Stimulated activated naive CD8-positive, alpha-beta T cell treated with anti-CD3 and anti-CD28 coated beads, Interleukin-15, amount 100 ng/mL, for 72 hours (primary cell): Measurements from ENCODE around the gene RBM43.
A peak's percentile ranks its signal among the peaks of the same experiment; 100 is the strongest.
"Not testable (repeated sequence)": the region's sequence is repeated elsewhere in the genome, so short reads cannot be mapped to it uniquely, and the experiment has no call there.

Experiments used
- ATAC-seq: fragments of 150-1000 bp; cut with Tn5 transposase; 2 replicates; pipeline ENCODE4 v1.10.0; 2021; ENCODE audit warnings: mild to moderate bottlenecking, moderate library complexity
- DNase-seq, 2 donors: peaks; one replicate each; pipeline ENCODE4 v3.0.0; 2021 to 2022
- H3K27ac Mint-ChIP-seq, 2 donors: one replicate each; pipeline ENCODE4 v1.8.0; 2022; ENCODE audit warnings: mild to moderate bottlenecking in 2 of 2, mixed read lengths in 2 of 2, moderate library complexity in 2 of 2
- H3K27me3 Mint-ChIP-seq: one replicate; pipeline ENCODE4 v1.8.0; 2022; ENCODE audit warnings: mixed read lengths
- H3K4me1 Mint-ChIP-seq: one replicate; pipeline ENCODE4 v1.8.0; 2022; ENCODE audit warnings: mild to moderate bottlenecking, mixed read lengths
- H3K4me3 Mint-ChIP-seq, 2 donors: one replicate each; pipeline ENCODE4 v1.8.0; 2022; ENCODE audit warnings: mild to moderate bottlenecking in 2 of 2, mixed read lengths in 2 of 2, moderate library complexity in 1 of 2
- H3K9me3 Mint-ChIP-seq, 2 donors: one replicate each; pipeline ENCODE4 v1.8.0; 2022; ENCODE audit warnings: mixed read lengths in 2 of 2

RBM43 gene

GRCh38 chr2:151247432-151247831, 14.2 kb downstream of the RBM43 start:
- no peaks in the 10 kb centered on the region for H3K27me3 Mint-ChIP-seq
- ATAC-seq (no peak), DNase-seq (no peak)
- no peaks in the 10 kb centered on the region for H3K4me1 Mint-ChIP-seq
- H3K4me3 Mint-ChIP-seq: no peak overlapping the region
- H3K27ac Mint-ChIP-seq: no peak overlapping the region
- peaks cover 21 to 27% of the 10 kb centered on the region in 2 donors for H3K9me3 Mint-ChIP-seq

GRCh38 chr2:151246152-151246551, 15.5 kb downstream of the RBM43 start:
- H3K4me3 Mint-ChIP-seq: no peak overlapping the region
- H3K27ac Mint-ChIP-seq: no peak overlapping the region
- DNase-seq (no peak), ATAC-seq (no peak)
- no peaks in the 10 kb centered on the region for H3K4me1 Mint-ChIP-seq
- H3K27me3 Mint-ChIP-seq: no peaks in the 10 kb centered on the region
- H3K9me3 Mint-ChIP-seq: peaks cover 21 to 27% of the 10 kb centered on the region in 2 donors

GRCh38 chr2:151243468-151243867, 18.2 kb downstream of the RBM43 start:
- H3K9me3 Mint-ChIP-seq: peaks cover 20 to 21% of the 10 kb centered on the region in 2 donors
- DNase-seq: no peak
- H3K27me3 Mint-ChIP-seq: no peaks in the 10 kb centered on the region
- no peak for ATAC-seq
- H3K4me1 Mint-ChIP-seq: no peaks in the 10 kb centered on the region
- H3K27ac Mint-ChIP-seq: no peak overlapping the region
- H3K4me3 Mint-ChIP-seq: no peak overlapping the region

GRCh38 chr2:151241224-151241623, 20.4 kb downstream of the RBM43 start:
- Mint-ChIP-seq H3K4me3 (no peak overlapping the region), H3K9me3 (peaks cover 14% of the 10 kb centered on the region in 2 donors)

GRCh38 chr2:151240433-151240832, 21.2 kb downstream of the RBM43 start:
- ATAC-seq (no peak), DNase-seq (no peak)
- Mint-ChIP-seq H3K27me3 (no peaks in the 10 kb centered on the region), H3K9me3 (peaks cover 8 to 9% of the 10 kb centered on the region in 2 donors), H3K4me1 (no peaks in the 10 kb centered on the region), H3K27ac (no peak overlapping the region), H3K4me3 (no peak overlapping the region)

More at GRCh38 chr2:151241224-151241623, 20.4 kb downstream of the RBM43 start:
- no peaks in the 10 kb centered on the region for H3K4me1 Mint-ChIP-seq
- no peak for DNase-seq
- no peaks in the 10 kb centered on the region for H3K27me3 Mint-ChIP-seq
- no peak for ATAC-seq
- no peak overlapping the region for H3K27ac Mint-ChIP-seq

- Mint-ChIP-seq H3K9me3 (peaks cover 0 to 4% of the 10 kb centered on the region in 2 donors), H3K4me1 (no peaks in the 10 kb centered on the region), H3K27me3 (no peaks in the 10 kb centered on the region), H3K27ac (no peak overlapping the region), H3K4me3 (no peak overlapping the region)
- ATAC-seq (no peak), DNase-seq (no peak)
These were observed 22.0 kb downstream of the RBM43 start for GRCh38 chr2:151239624-151240023.

- Mint-ChIP-seq H3K27me3 (no peaks in the 10 kb centered on the region), H3K4me3 (no peak overlapping the region), H3K9me3 (no peaks in the 10 kb centered on the region), H3K4me1 (no peaks in the 10 kb centered on the region), H3K27ac (no peak overlapping the region)
- DNase-seq (peak; percentile 30 to 34), ATAC-seq (peak; percentile 78)
These were observed 22.9 kb downstream of the RBM43 start for GRCh38 chr2:151238527-151239487.

- H3K9me3 Mint-ChIP-seq: no peaks in the 10 kb centered on the region
- H3K4me1 Mint-ChIP-seq: no peaks in the 10 kb centered on the region
- H3K4me3 Mint-ChIP-seq: no peak overlapping the region
- peak in 1 of 2 donors; percentile 22 for DNase-seq
- no peak overlapping the region for H3K27ac Mint-ChIP-seq
- peak; percentile 65 for ATAC-seq
- H3K27me3 Mint-ChIP-seq: no peaks in the 10 kb centered on the region
These were observed 24.1 kb downstream of the RBM43 start for GRCh38 chr2:151237422-151238025.

GRCh38 chr2:151233760-151234159, 27.9 kb downstream of the RBM43 start:
- H3K27me3 Mint-ChIP-seq: peaks cover 11% of the 10 kb centered on the region
- H3K4me3 Mint-ChIP-seq, H3K4me1 Mint-ChIP-seq, H3K27ac Mint-ChIP-seq, H3K9me3 Mint-ChIP-seq, DNase-seq, ATAC-seq: not testable (repeated sequence)

GRCh38 chr2:151233288-151233687, 28.4 kb downstream of the RBM43 start:
- not testable (repeated sequence) for H3K9me3 Mint-ChIP-seq, H3K27ac Mint-ChIP-seq, ATAC-seq, H3K4me1 Mint-ChIP-seq, DNase-seq, H3K4me3 Mint-ChIP-seq
- H3K27me3 Mint-ChIP-seq: peaks cover 11% of the 10 kb centered on the region

GRCh38 chr2:151230627-151231140, 31.0 kb downstream of the RBM43 start:
- H3K4me3 Mint-ChIP-seq: no peak overlapping the region
- ATAC-seq (no peak), DNase-seq (no peak)
- peaks cover 11% of the 10 kb centered on the region for H3K27me3 Mint-ChIP-seq
- H3K4me1 Mint-ChIP-seq: no peaks in the 10 kb centered on the region
- H3K9me3 Mint-ChIP-seq: no peaks in the 10 kb centered on the region
- H3K27ac Mint-ChIP-seq: no peak overlapping the region

- Mint-ChIP-seq H3K27ac (no peak overlapping the region), H3K9me3 (no peaks in the 10 kb centered on the region), H3K27me3 (peaks cover 11% of the 10 kb centered on the region), H3K4me3 (no peak overlapping the region), H3K4me1 (no peaks in the 10 kb centered on the region)
- ATAC-seq (no peak), DNase-seq (no peak)
These were observed 32.7 kb downstream of the RBM43 start for GRCh38 chr2:151228847-151229512.

GRCh38 chr2:151217343-151217742, 44.3 kb downstream of the RBM43 start:
- no peak for ATAC-seq
- Mint-ChIP-seq H3K27ac (no peak overlapping the region), H3K9me3 (no peaks in the 10 kb centered on the region), H3K27me3 (no peaks in the 10 kb centered on the region), H3K4me3 (no peak overlapping the region), H3K4me1 (no peaks in the 10 kb centered on the region)
- no peak for DNase-seq

- H3K27me3 Mint-ChIP-seq: no peaks in the 10 kb centered on the region
- H3K4me1 Mint-ChIP-seq: no peaks in the 10 kb centered on the region
- no peaks in the 10 kb centered on the region for H3K9me3 Mint-ChIP-seq
- no peak overlapping the region for H3K4me3 Mint-ChIP-seq
- ATAC-seq (no peak), DNase-seq (no peak)
- no peak overlapping the region for H3K27ac Mint-ChIP-seq
These were observed 54.6 kb downstream of the RBM43 start for GRCh38 chr2:151207100-151207499.

- H3K9me3 Mint-ChIP-seq: no peaks in the 10 kb centered on the region
- H3K4me1 Mint-ChIP-seq: no peaks in the 10 kb centered on the region
- no peak overlapping the region for H3K4me3 Mint-ChIP-seq
- ATAC-seq: no peak
- H3K27me3 Mint-ChIP-seq: no peaks in the 10 kb centered on the region
- H3K27ac Mint-ChIP-seq: no peak overlapping the region
- DNase-seq: no peak
These were observed 55.2 kb downstream of the RBM43 start for GRCh38 chr2:151206446-151206968.
